ENCODE results near the gene EXTL1.
"Not testable (repeated sequence)": the region's sequence is repeated elsewhere in the genome, so short reads cannot be mapped to it uniquely, and the experiment has no call there.

EXTL1 gene, protein sequence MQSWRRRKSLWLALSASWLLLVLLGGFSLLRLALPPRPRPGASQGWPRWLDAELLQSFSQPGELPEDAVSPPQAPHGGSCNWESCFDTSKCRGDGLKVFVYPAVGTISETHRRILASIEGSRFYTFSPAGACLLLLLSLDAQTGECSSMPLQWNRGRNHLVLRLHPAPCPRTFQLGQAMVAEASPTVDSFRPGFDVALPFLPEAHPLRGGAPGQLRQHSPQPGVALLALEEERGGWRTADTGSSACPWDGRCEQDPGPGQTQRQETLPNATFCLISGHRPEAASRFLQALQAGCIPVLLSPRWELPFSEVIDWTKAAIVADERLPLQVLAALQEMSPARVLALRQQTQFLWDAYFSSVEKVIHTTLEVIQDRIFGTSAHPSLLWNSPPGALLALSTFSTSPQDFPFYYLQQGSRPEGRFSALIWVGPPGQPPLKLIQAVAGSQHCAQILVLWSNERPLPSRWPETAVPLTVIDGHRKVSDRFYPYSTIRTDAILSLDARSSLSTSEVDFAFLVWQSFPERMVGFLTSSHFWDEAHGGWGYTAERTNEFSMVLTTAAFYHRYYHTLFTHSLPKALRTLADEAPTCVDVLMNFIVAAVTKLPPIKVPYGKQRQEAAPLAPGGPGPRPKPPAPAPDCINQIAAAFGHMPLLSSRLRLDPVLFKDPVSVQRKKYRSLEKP

DNA sequence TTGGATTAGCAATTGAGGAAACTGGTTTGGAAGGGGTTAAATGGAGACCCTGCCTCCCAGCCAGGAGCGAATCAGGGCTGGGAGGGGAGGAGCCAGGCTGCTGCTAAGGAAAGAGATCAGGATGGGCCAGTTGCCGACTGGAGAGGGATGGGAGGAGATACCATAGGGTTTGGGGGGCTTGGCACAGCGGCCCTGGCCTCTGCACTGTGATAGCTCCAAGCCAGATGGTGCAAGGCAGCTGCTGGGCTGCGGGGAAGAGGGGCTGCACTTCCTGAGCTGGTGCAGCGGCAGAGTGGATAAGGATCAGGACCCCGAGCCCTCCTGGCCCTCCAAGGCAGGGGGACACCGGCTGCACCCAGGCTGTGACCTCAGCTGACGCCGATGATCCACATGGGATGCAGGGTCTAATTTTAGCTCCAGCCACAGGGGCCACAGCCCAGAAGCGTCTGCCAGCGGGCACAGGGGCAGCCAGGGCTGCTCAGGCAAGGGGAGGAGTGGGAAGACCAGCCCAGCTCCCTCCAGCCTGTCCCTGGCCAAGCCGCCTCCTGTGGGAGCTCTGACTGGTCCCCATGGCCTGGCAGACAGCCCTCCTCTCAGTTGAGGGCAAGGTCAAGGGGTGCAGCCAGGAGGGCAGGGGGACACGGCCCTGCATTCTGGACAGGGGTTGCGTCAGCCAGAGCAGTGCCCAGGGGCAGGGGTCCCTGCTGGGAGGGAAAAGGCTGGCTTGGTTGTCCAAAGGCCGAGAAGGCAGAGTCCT lies at the start of gene EXTL1:
Gene EXTL1, plus strand, starts transcription at position 129 of the 757 bp plus-strand sequence. CDS start 872 bp downstream, outside the sequence.
- no peak within 1 kb of the TSS for H3K9ac ChIP-seq (ENCODE audit: low read length in 2 of 2)

DNA sequence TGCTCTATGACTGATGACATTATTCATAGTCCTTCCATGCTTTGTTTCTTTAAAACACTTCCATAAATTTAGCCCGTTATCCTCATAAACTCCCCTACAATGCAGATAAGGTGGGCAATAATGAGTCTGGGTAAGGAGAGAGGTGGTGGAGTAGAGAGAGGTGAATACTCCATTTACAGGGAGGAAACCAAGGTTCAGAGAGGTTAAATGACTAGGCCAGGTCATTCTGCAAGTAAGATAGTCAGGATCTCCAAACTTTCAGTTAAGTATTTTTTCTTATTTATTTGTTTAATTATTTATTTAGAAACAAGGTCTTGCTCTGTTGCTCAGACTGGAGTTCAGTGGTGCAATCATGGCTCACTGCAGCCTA lies 49.8 kb upstream of the EXTL1 start:
- no peaks in the 10 kb centered on the region for H3K9me3 ChIP-seq (ENCODE audit: control insufficient read depth in 2 of 2, low read length in 2 of 2)
- H3K4me1 ChIP-seq (ENCODE audit: control insufficient read depth, insufficient read depth, low read length), result no peaks in the 10 kb centered on the region
- no peaks in the 10 kb centered on the region for H3K27me3 ChIP-seq (ENCODE audit: control insufficient read depth in 1 of 2, insufficient read depth in 2 of 2, low read length in 2 of 2)
- H3K4me3 ChIP-seq (ENCODE audit: low read length in 2 of 2), result no peak overlapping the region
- H3K27ac ChIP-seq (ENCODE audit: low read length), result no peak overlapping the region
- no peak overlapping the region for H3K9ac ChIP-seq (ENCODE audit: low read length in 2 of 2)
- H3K36me3 ChIP-seq (ENCODE audit: control insufficient read depth in 2 of 2, insufficient read depth in 2 of 2, low read length in 2 of 2), result peaks cover 32 to 40% of the 10 kb centered on the region in 2 donors

More for the DNA sequence above, at the start of gene EXTL1:
- Histone ChIP-seq H3K4me1 (ENCODE audit: control insufficient read depth, insufficient read depth, low read length) (peaks cover 13% of the 10 kb centered on the region), H3K27ac (ENCODE audit: low read length) (no peak within 1 kb of the TSS), H3K27me3 (ENCODE audit: control insufficient read depth in 1 of 2, insufficient read depth in 2 of 2, low read length in 2 of 2) (peaks cover 0 to 3% of the 10 kb centered on the region in 2 donors), H3K9me3 (ENCODE audit: control insufficient read depth in 2 of 2, low read length in 2 of 2) (no peaks in the 10 kb centered on the region), H3K36me3 (ENCODE audit: control insufficient read depth in 2 of 2, insufficient read depth in 2 of 2, low read length in 2 of 2) (no peaks in the 10 kb centered on the region), H3K4me3 (ENCODE audit: low read length in 2 of 2) (peak within 1 kb of the TSS; percentile 31 to 47)

DNA sequence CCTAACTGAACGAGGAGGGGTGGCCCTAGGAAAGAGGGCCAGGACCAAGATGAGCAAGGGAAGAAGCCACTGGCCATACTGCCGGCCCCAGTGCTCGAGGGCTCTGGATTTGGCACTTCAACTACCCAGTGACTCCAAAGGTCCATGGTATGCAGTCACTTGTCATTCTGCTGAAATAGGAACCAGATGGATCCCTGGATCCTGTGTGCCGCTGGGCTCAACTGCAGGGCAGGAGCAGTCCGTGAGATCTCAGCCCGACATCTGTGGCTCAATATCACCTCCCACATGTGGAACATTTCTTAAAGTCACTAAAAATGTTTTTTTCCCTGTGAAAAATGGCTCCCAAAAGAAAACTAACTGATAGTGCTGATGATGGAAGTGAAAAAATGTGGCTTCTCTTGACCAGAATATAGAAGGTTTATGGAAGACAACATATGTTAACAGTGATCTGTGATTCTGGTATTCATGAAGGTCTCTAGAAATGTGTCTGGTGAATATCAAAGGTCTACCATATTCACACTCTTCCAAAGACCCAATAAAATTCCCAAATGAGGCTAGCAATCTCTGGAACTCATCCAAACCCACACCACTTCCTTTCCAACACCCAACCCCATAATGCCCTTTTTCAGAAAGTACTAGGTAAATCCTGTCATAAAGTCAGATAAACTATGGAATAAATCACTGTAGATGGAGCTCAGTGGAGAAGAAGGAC lies 47.8 kb upstream of the EXTL1 start:
- H3K9ac ChIP-seq (ENCODE audit: low read length in 2 of 2), result no peak overlapping the region
- no peak overlapping the region for H3K27ac ChIP-seq (ENCODE audit: low read length)
- H3K36me3 ChIP-seq (ENCODE audit: control insufficient read depth in 2 of 2, insufficient read depth in 2 of 2, low read length in 2 of 2), result peaks cover 24 to 42% of the 10 kb centered on the region in 2 donors
- H3K27me3 ChIP-seq (ENCODE audit: control insufficient read depth in 1 of 2, insufficient read depth in 2 of 2, low read length in 2 of 2), result no peaks in the 10 kb centered on the region
- H3K4me3 ChIP-seq (ENCODE audit: low read length in 2 of 2), result no peak overlapping the region
- H3K4me1 ChIP-seq (ENCODE audit: control insufficient read depth, insufficient read depth, low read length), result no peaks in the 10 kb centered on the region
- H3K9me3 ChIP-seq (ENCODE audit: control insufficient read depth in 2 of 2, low read length in 2 of 2), result no peaks in the 10 kb centered on the region

DNA sequence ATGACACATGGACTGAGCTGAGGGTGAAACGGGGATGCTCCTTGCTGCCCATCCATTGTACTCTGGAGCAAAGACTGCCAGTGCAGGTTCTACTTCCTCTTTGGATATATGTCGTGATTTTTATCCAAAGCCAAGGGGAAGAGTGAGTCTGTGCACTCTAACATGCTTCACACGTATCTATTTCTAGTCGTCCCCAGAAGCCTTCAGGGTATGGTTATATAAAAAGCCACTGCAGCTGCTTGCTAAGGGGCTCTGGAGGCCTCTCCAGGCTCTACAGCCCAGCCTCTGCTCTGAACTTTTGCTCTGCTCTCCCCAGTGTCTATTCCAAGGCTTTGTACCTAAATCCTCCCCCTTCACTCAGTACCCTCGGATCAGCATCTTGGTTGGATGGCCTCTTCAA lies 43.8 kb upstream of the EXTL1 start:
- Histone ChIP-seq H3K9ac (ENCODE audit: low read length in 2 of 2) (no peak overlapping the region), H3K27me3 (ENCODE audit: control insufficient read depth in 1 of 2, insufficient read depth in 2 of 2, low read length in 2 of 2) (no peaks in the 10 kb centered on the region), H3K4me1 (ENCODE audit: control insufficient read depth, insufficient read depth, low read length) (no peaks in the 10 kb centered on the region), H3K36me3 (ENCODE audit: control insufficient read depth in 2 of 2, insufficient read depth in 2 of 2, low read length in 2 of 2) (peaks cover 37 to 41% of the 10 kb centered on the region in 2 donors), H3K4me3 (ENCODE audit: low read length in 2 of 2) (no peak overlapping the region), H3K9me3 (ENCODE audit: control insufficient read depth in 2 of 2, low read length in 2 of 2) (no peaks in the 10 kb centered on the region), H3K27ac (ENCODE audit: low read length) (no peak overlapping the region)

DNA sequence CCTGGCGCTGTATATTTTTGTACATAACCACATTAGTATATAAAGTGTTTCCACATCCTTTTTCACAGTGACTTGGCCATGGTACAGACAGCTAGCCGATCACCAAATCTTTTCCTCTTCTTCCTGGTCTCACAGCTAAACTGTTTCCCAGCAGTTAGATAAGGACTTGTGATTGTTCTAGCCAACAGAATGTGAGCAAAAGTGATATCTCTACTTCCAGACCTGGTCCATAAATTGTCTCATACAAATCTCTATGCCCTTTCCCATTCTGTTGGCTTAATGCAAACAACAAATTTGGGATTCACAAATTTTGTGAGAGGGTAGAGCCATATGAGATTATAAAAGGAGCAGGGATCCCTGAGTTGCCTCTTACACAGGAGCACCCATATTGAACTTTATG lies 43.2 kb upstream of the EXTL1 start:
- peaks cover 38 to 42% of the 10 kb centered on the region in 2 donors for H3K36me3 ChIP-seq (ENCODE audit: control insufficient read depth in 2 of 2, insufficient read depth in 2 of 2, low read length in 2 of 2)
- no peaks in the 10 kb centered on the region for H3K9me3 ChIP-seq (ENCODE audit: control insufficient read depth in 2 of 2, low read length in 2 of 2)
- H3K4me3 ChIP-seq (ENCODE audit: low read length in 2 of 2), result no peak overlapping the region
- H3K9ac ChIP-seq (ENCODE audit: low read length in 2 of 2), result no peak overlapping the region
- no peaks in the 10 kb centered on the region for H3K4me1 ChIP-seq (ENCODE audit: control insufficient read depth, insufficient read depth, low read length)
- H3K27me3 ChIP-seq (ENCODE audit: control insufficient read depth in 1 of 2, insufficient read depth in 2 of 2, low read length in 2 of 2), result no peaks in the 10 kb centered on the region
- no peak overlapping the region for H3K27ac ChIP-seq (ENCODE audit: low read length)

DNA sequence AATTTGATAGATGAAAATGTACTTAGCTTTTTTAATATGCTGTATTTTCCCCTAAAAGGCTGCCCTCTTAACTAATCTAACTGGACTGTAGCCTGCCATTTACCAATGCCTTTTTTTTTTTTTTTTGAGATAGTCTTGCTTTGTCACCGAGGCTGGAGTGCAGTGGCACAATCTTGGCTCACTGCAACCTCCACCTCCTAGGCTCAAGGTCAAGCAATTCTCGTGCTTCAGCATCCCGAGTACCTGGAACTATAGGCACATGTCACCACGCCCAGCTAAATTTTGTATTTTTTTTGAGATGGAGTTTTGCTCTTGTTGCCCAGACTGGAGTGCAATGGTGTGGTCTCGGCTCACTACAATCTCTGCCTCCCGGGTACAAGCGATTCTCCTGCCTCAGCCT lies 42.4 kb upstream of the EXTL1 start:
- no peak overlapping the region for H3K27ac ChIP-seq (ENCODE audit: low read length)
- no peaks in the 10 kb centered on the region for H3K9me3 ChIP-seq (ENCODE audit: control insufficient read depth in 2 of 2, low read length in 2 of 2)
- no peaks in the 10 kb centered on the region for H3K4me1 ChIP-seq (ENCODE audit: control insufficient read depth, insufficient read depth, low read length)
- H3K36me3 ChIP-seq (ENCODE audit: control insufficient read depth in 2 of 2, insufficient read depth in 2 of 2, low read length in 2 of 2), result peaks cover 38 to 39% of the 10 kb centered on the region in 2 donors
- H3K4me3 ChIP-seq (ENCODE audit: low read length in 2 of 2), result no peak overlapping the region
- no peaks in the 10 kb centered on the region for H3K27me3 ChIP-seq (ENCODE audit: control insufficient read depth in 1 of 2, insufficient read depth in 2 of 2, low read length in 2 of 2)
- no peak overlapping the region for H3K9ac ChIP-seq (ENCODE audit: low read length in 2 of 2)

DNA sequence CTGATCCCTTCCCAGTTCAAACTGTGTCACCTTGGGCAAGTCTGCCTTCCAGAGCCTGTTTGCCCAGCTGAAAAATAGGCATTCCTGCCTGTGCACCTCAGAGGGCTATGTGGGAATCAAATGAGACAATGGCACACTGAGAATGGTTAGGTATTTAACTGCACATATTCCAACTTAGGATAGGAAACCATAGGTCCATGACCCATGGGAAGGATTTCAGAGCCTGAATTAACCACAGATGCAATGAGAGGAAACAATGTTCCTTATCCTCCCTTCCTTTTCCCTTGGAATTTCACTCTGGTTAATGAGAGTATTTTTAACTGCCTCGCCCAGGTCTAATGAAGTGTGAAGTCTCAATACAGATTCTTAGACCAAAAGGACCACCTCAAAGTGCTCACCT lies 36.4 kb upstream of the EXTL1 start:
- Histone ChIP-seq H3K27ac (ENCODE audit: low read length) (no peak overlapping the region), H3K27me3 (ENCODE audit: control insufficient read depth in 1 of 2, insufficient read depth in 2 of 2, low read length in 2 of 2) (no peaks in the 10 kb centered on the region), H3K4me1 (ENCODE audit: control insufficient read depth, insufficient read depth, low read length) (no peaks in the 10 kb centered on the region), H3K36me3 (ENCODE audit: control insufficient read depth in 2 of 2, insufficient read depth in 2 of 2, low read length in 2 of 2) (peaks cover 31 to 43% of the 10 kb centered on the region in 2 donors), H3K9ac (ENCODE audit: low read length in 2 of 2) (no peak overlapping the region), H3K4me3 (ENCODE audit: low read length in 2 of 2) (no peak overlapping the region), H3K9me3 (ENCODE audit: control insufficient read depth in 2 of 2, low read length in 2 of 2) (no peaks in the 10 kb centered on the region)

DNA sequence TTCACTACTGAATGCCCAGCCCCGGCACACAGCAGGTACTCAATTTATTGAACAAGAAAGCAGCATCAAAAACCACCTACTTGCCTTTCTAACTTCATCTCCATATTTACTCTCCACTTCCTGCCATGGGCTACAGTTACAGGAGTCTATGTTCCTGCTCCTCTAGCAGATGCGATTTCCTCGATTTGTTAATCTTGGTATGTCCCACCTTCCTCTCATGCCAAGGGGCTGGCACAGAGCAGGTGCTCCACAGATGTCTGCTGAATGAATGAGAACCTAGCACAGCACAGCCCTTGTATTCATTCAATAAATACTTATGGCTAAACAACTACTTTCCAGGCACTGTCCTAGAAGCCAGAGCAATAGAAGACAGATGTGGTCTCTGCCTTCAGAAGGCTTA lies 35.9 kb upstream of the EXTL1 start:
- Histone ChIP-seq H3K4me3 (ENCODE audit: low read length in 2 of 2) (no peak overlapping the region), H3K4me1 (ENCODE audit: control insufficient read depth, insufficient read depth, low read length) (no peaks in the 10 kb centered on the region), H3K9me3 (ENCODE audit: control insufficient read depth in 2 of 2, low read length in 2 of 2) (no peaks in the 10 kb centered on the region), H3K36me3 (ENCODE audit: control insufficient read depth in 2 of 2, insufficient read depth in 2 of 2, low read length in 2 of 2) (peaks cover 31 to 43% of the 10 kb centered on the region in 2 donors), H3K27me3 (ENCODE audit: control insufficient read depth in 1 of 2, insufficient read depth in 2 of 2, low read length in 2 of 2) (no peaks in the 10 kb centered on the region), H3K9ac (ENCODE audit: low read length in 2 of 2) (no peak overlapping the region), H3K27ac (ENCODE audit: low read length) (no peak overlapping the region)

DNA sequence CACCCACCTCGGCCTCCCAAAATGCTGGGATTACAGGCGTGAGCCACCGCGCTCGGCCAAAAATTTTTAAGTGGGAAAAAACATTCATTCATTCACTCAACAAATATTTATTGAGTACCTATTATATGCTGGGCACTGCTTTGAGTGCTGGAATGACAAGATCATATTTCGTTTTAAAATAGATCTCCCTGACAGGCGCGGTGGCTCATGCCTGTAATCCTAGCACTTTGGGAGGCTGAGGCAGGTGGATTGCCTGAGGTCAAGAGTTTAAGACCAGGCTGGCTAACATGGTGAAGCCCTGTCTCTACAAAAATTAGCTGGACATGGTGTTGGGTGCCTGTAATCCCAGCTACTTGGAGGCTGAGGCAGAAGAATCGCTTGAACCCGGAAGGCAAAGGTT lies 34.8 kb upstream of the EXTL1 start:
- H3K9me3 ChIP-seq (ENCODE audit: control insufficient read depth in 2 of 2, low read length in 2 of 2); H3K4me1 ChIP-seq (ENCODE audit: control insufficient read depth, insufficient read depth, low read length); H3K27ac ChIP-seq (ENCODE audit: low read length); H3K9ac ChIP-seq (ENCODE audit: low read length in 2 of 2); H3K27me3 ChIP-seq (ENCODE audit: control insufficient read depth in 1 of 2, insufficient read depth in 2 of 2, low read length in 2 of 2); H3K4me3 ChIP-seq (ENCODE audit: low read length in 2 of 2): not testable (repeated sequence)
- H3K36me3 ChIP-seq (ENCODE audit: control insufficient read depth in 2 of 2, insufficient read depth in 2 of 2, low read length in 2 of 2), result peaks cover 26 to 39% of the 10 kb centered on the region in 2 donors

DNA sequence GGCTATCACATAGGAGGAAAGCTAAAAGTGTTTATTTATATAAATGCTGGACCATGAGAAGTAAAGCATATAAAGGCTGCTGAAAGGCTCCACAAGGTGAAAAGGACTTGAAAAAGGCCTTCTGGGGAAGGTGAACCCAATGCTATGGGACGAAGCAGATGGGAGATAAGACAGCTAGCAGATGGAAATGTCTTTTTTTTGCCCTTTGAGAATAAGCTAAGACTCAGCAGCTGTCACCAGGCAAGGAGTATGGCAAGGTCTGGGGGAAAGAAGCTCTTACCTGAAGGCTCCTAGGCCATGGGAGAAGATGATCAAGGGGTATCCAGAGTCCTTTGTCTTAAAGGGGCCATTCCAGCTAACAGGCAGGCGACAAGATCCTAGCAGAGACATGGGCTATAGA lies 33.6 kb upstream of the EXTL1 start:
- Histone ChIP-seq H3K9ac (ENCODE audit: low read length in 2 of 2) (no peak overlapping the region), H3K36me3 (ENCODE audit: control insufficient read depth in 2 of 2, insufficient read depth in 2 of 2, low read length in 2 of 2) (peaks cover 17 to 32% of the 10 kb centered on the region in 2 donors), H3K27ac (ENCODE audit: low read length) (no peak overlapping the region), H3K9me3 (ENCODE audit: control insufficient read depth in 2 of 2, low read length in 2 of 2) (no peaks in the 10 kb centered on the region), H3K4me3 (ENCODE audit: low read length in 2 of 2) (no peak overlapping the region), H3K27me3 (ENCODE audit: control insufficient read depth in 1 of 2, insufficient read depth in 2 of 2, low read length in 2 of 2) (no peaks in the 10 kb centered on the region), H3K4me1 (ENCODE audit: control insufficient read depth, insufficient read depth, low read length) (no peaks in the 10 kb centered on the region)
